BJ (cell line): ENCODE results near the gene PSMA6. TPM values are rescaled to one million over a fixed set of nuclear protein-coding genes. Genes with fewer than 3 reads are reported as not detected.

Experiments used
- CTCF ChIA-PET: fragments of 350-600 bp; formaldehyde crosslinking; extraction: SDS; loops from one replicate; lab custom pipeline; 2021; ENCODE audit warnings: antibody characterized with exemption, inconsistent platforms; lab: Yijun Ruan, JAX
- POLR2A ChIA-PET: fragments of 300-600 bp; sonication (Branson Sonifier 250); formaldehyde crosslinking; extraction: SDS; loops from one replicate; lab custom pipeline; 2021; ENCODE audit warnings: antibody characterized with exemption; lab: Charles Lee
- DNase-seq: peaks from one replicate; pipeline ENCODE4 v3.0.0-alpha.2; 2011; ENCODE audit warnings: low read depth
- H3K27me3 ChIP-seq: 2 replicates; pipeline ENCODE4 v1.6.0; 2011; ENCODE audit warnings: low read length; ENCODE audit not compliant: control insufficient read depth, insufficient read depth
- H3K36me3 ChIP-seq: 2 replicates; pipeline ENCODE4 v1.5.1; 2011; ENCODE audit warnings: low read length; ENCODE audit not compliant: control insufficient read depth, insufficient read depth
- H3K4me3 ChIP-seq: 2 replicates; pipeline ENCODE4 v1.5.1; 2011; ENCODE audit warnings: low read depth, mild to moderate bottlenecking, control low read depth, low read length
- polyA plus RNA-seq: library from polyadenylated mRNA; depleted of rRNA; stranded (reverse); fragments of >200 nt; gene quantifications from 2 replicates; pipeline ENCODE4 v1.2.3, GENCODE V29; 2011
- TF ChIP-seq, protein P1 (sequence below): IDR thresholded peaks from 2 replicates; pipeline ENCODE4 v1.5.1; 2011; ENCODE audit warnings: low read depth, mild to moderate bottlenecking, control low read depth, inconsistent platforms, low read length, moderate library complexity; ENCODE audit not compliant: insufficient read depth

Gene PSMA6
- polyA plus RNA-seq, 1 experiment: 155 TPM

DNA sequence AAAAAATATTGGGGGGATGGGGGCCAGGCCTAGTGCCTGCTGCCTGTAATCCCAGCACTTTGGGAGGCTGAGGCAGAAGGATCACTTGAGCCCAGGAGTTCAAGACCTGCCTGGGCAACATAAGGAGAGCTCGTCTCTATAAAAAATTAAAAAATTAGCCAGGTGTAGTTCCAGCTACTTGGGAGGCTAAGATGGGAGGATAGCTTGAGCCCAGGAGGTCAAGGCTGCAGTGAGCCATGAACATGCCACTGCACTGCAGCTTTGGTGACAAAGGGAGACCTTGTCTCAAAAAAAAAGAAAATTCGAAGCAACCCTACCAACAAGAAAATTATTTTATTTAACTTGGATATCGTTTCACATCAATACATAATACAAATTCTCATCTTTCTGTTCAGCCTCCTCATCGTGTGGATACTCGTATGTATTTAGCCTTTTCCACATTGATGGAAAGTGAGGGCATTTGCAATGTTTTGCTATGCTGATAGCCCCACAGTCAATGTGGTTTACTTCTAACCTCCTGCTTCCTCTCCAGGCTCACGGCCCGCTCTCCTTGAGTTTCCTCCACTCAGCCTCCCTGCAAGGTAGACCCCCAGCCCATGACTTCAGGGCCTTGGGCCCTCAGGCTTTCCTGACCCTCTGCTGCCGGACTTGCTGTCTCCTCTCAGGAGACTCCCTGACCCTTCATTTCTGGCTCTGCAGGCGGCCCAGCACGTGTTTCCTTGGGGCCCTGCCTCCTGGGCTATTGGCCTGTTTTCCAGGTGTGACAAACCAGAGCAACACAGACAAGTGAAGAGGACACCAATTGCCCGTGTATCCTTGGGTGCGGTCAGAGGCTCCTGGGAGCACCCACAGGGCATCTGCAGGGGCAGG lies 57.5 kb downstream of the PSMA6 start:
- no peak for DNase-seq
- no peaks in the 10 kb centered on the region for H3K36me3 ChIP-seq
- H3K27me3 ChIP-seq: peaks cover 2% of the 10 kb centered on the region; the same call in 1 of the 2 replicates
- TF ChIP-seq, protein P1, sequence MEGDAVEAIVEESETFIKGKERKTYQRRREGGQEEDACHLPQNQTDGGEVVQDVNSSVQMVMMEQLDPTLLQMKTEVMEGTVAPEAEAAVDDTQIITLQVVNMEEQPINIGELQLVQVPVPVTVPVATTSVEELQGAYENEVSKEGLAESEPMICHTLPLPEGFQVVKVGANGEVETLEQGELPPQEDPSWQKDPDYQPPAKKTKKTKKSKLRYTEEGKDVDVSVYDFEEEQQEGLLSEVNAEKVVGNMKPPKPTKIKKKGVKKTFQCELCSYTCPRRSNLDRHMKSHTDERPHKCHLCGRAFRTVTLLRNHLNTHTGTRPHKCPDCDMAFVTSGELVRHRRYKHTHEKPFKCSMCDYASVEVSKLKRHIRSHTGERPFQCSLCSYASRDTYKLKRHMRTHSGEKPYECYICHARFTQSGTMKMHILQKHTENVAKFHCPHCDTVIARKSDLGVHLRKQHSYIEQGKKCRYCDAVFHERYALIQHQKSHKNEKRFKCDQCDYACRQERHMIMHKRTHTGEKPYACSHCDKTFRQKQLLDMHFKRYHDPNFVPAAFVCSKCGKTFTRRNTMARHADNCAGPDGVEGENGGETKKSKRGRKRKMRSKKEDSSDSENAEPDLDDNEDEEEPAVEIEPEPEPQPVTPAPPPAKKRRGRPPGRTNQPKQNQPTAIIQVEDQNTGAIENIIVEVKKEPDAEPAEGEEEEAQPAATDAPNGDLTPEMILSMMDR: no peak
- POLR2A ChIA-PET: no interaction called here
- no peak overlapping the region for H3K4me3 ChIP-seq
- CTCF ChIA-PET: interaction anchor here (1.7 kb wide), 1 partner anchor 11 kb away, joined by 3 read pairs; no protein-coding TSS in a partner anchor

DNA sequence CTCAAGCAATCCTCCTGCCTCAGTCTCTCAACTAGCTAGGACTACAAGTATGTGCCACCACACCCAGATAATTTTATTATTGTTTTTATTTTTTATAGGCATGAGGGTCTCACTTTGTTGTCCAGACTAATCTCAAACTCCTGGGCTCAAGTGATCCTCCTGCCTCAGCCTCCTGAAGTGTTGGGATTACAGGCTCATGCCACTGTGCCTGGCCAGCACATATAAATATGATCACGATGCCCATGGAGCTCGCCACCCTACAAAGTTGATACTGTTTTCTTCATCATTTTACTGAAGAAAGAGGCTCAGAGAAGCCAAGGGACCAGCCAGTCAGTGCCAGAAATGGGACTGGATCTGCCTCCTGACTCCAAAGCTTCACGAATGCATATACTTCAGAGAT lies 59.3 kb downstream of the PSMA6 start:
- no peak for DNase-seq
- H3K27me3 ChIP-seq: peaks cover 2% of the 10 kb centered on the region; the same call in 1 of the 2 replicates
- H3K4me3 ChIP-seq: no peak overlapping the region
- POLR2A ChIA-PET: no interaction called here
- H3K36me3 ChIP-seq: no peaks in the 10 kb centered on the region
- CTCF ChIA-PET: interaction anchor here (1.7 to 1.9 kb wide), 2 partner anchors 11 to 12 kb away, joined by 3 to 7 read pairs; no protein-coding TSS in a partner anchor
- TF ChIP-seq, protein P1: no peak

DNA sequence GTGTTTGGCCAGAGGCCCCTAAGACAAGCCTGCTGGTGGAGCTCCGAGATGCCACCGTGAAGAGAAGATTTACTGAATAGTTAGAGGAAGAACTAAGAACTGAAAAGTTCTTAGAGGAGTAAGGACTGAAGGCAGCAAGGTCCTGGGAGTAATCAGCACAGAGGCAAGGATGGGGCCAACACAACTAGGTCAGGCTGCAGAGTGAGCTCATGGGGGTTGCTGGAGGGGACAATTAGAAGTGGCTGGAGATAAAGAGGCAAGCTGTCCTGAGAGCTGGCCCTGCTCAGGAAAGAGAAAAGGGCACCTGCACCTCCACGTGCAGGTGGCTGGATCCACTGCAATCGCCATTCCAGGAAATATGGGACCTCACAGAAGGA lies 59.7 kb downstream of the PSMA6 start:
- POLR2A ChIA-PET: no interaction called here
- Histone ChIP-seq H3K36me3 (no peaks in the 10 kb centered on the region), H3K4me3 (no peak overlapping the region), H3K27me3 (peaks cover 2% of the 10 kb centered on the region; the same call in 1 of the 2 replicates)
- TF ChIP-seq, protein P1: no peak
- CTCF ChIA-PET: interaction anchor here (1.7 to 1.9 kb wide), 2 partner anchors 11 to 13 kb away, joined by 3 to 7 read pairs; no protein-coding TSS in a partner anchor
- no peak for DNase-seq

DNA sequence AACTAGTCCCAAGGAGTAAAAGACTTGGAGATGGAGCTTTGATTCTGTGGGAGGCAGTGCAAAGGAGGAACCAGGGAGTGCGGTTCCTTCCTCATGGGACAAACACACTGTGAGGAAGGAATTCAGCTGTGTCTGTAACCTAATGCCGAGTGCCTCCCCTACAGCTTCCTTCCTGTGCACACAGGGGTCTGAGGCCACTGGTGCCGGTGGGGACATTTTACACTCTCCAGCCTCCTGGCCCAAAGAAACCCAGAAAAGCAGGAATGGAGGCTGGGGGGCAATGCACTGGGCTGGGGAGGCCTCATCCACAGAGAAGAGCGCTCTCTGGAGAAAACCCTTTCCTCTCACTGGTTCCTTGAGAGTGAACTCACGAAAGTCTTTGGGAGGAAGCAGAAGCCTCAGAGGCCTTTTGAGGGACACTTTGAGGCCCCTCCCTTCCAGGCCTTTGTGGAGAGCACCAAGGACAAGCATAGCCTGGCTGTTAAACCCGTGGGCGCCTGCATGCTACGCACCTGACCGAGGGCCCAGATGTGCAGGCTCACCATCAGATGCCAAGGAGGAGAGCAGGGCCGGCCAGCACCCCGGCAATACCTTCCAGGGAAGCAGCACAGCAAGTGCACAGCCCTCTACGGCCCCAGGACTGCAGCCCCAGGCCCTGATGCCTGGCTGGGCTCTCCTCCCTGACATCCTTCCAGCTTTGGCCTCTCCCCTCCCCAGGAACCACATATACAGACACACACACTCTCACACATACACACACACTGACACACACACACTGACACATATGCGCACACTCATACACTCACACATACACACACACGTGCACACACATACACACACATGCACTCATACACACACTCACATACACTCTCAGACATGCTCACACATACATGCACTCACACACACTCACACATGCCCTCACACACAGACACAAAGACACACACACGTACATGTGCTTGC lies 60.4 kb downstream of the PSMA6 start:
- Histone ChIP-seq H3K4me3 (no peak overlapping the region), H3K27me3 (peaks cover 2% of the 10 kb centered on the region; the same call in 1 of the 2 replicates), H3K36me3 (no peaks in the 10 kb centered on the region)
- DNase-seq: no peak
- TF ChIP-seq, protein P1: no peak
- POLR2A ChIA-PET: no interaction called here
- CTCF ChIA-PET: interaction anchor here (1.9 kb wide), 1 partner anchor 10 kb away, joined by 7 read pairs; no protein-coding TSS in a partner anchor
